GM18909 (cell line): ENCODE measurements around the gene CAB39.

ENCODE experiments used
- ATAC-seq: cut with Tn5 transposase; IDR thresholded peaks from one replicate; pipeline ENCODE4 v1.9.1; 2021; ENCODE audit warnings: mild to moderate bottlenecking; ENCODE audit not compliant: unreplicated experiment, poor library complexity

Gene CAB39

GRCh38 chr2:230811508-230811907, 98.9 kb downstream of the CAB39 start:
- ATAC-seq: no peak

GRCh38 chr2:230812033-230812432, 99.4 kb downstream of the CAB39 start:
- ATAC-seq: no peak

- ATAC-seq: no peak
Measured at GRCh38 chr2:230814616-230815015, 102.0 kb downstream of the CAB39 start.

GRCh38 chr2:230815088-230815487, 102.4 kb downstream of the CAB39 start:
- no peak for ATAC-seq

- ATAC-seq: no peak
Measured at GRCh38 chr2:230816735-230817134, 104.1 kb downstream of the CAB39 start.

- ATAC-seq: no peak
Measured at GRCh38 chr2:230819433-230819832, 106.8 kb downstream of the CAB39 start.

- no peak for ATAC-seq
Measured at GRCh38 chr2:230821261-230821990, 108.8 kb downstream of the CAB39 start.

GRCh38 chr2:230821991-230822520, 109.4 kb downstream of the CAB39 start:
- ATAC-seq: no peak

GRCh38 chr2:230823264-230823964, 110.8 kb downstream of the CAB39 start:
- ATAC-seq: no peak

- no peak for ATAC-seq
Measured at GRCh38 chr2:230824406-230824978, 111.8 kb downstream of the CAB39 start.

GRCh38 chr2:230825354-230825753, 112.7 kb downstream of the CAB39 start:
- ATAC-seq: no peak

GRCh38 chr2:230827774-230828271, 115.2 kb downstream of the CAB39 start:
- peak; percentile 27 for ATAC-seq

- ATAC-seq: peak; percentile 57
Measured at GRCh38 chr2:230828272-230828961, 115.8 kb downstream of the CAB39 start.

- no peak for ATAC-seq
Measured at GRCh38 chr2:230829293-230829692, 116.7 kb downstream of the CAB39 start.

- no peak for ATAC-seq
Measured at GRCh38 chr2:230829959-230830358, 117.3 kb downstream of the CAB39 start.

- ATAC-seq: no peak
Measured at GRCh38 chr2:230830428-230830827, 117.8 kb downstream of the CAB39 start.

- ATAC-seq: no peak
Measured at GRCh38 chr2:230840301-230840700, 127.7 kb downstream of the CAB39 start.

GRCh38 chr2:230842473-230842872, 129.8 kb downstream of the CAB39 start:
- ATAC-seq: no peak

GRCh38 chr2:230843132-230843531, 130.5 kb downstream of the CAB39 start:
- ATAC-seq: no peak

- ATAC-seq: no peak
Measured at GRCh38 chr2:230846360-230846759, 133.7 kb downstream of the CAB39 start.
